GM19240 (cell line): Measurements from ENCODE around the gene DHRS7.

ENCODE experiments used
- DNase-seq: peaks from one replicate; pipeline ENCODE4 v3.0.0; 2011; ENCODE audit warnings: low spot score; ENCODE audit not compliant: insufficient read length

The DHRS7 gene

GRCh38 chr14:60184905-60185555 lies 19.8 kb upstream of the DHRS7 start:
- DNase-seq: no peak

GRCh38 chr14:60184146-60184904 lies 19.1 kb upstream of the DHRS7 start:
- no peak for DNase-seq

- DNase-seq: no peak
Observed at GRCh38 chr14:60183741-60184140, 18.5 kb upstream of the DHRS7 start.

GRCh38 chr14:60183138-60183537 lies 17.9 kb upstream of the DHRS7 start:
- DNase-seq: no peak

GRCh38 chr14:60179431-60179869 lies 14.3 kb upstream of the DHRS7 start:
- no peak for DNase-seq

- DNase-seq: no peak
Observed at GRCh38 chr14:60178820-60179219, 13.6 kb upstream of the DHRS7 start.

- DNase-seq: no peak
Observed at GRCh38 chr14:60178164-60178563, 13.0 kb upstream of the DHRS7 start.

GRCh38 chr14:60175255-60175902 lies 10.2 kb upstream of the DHRS7 start:
- no peak for DNase-seq

- no peak for DNase-seq
Observed at GRCh38 chr14:60174352-60175254, 9.4 kb upstream of the DHRS7 start.

GRCh38 chr14:60171690-60172089 lies 6.5 kb upstream of the DHRS7 start:
- no peak for DNase-seq

GRCh38 chr14:60170948-60171347 lies 5.8 kb upstream of the DHRS7 start:
- DNase-seq: no peak

- DNase-seq: no peak
Observed at GRCh38 chr14:60169722-60170121, 4.5 kb upstream of the DHRS7 start.

- DNase-seq: no peak
Observed at GRCh38 chr14:60166142-60166541, 944 bp upstream of the DHRS7 start.

- DNase-seq: no peak
Observed at GRCh38 chr14:60165547-60165876, 314 bp upstream of the DHRS7 start.

- DNase-seq: no peak
Observed at GRCh38 chr14:60164404-60164711, 840 bp downstream of the DHRS7 start.

GRCh38 chr14:60163693-60164092 lies 1.5 kb downstream of the DHRS7 start:
- no peak for DNase-seq

- no peak for DNase-seq
Observed at GRCh38 chr14:60161196-60162107, 3.7 kb downstream of the DHRS7 start.

GRCh38 chr14:60160422-60160821 lies 4.8 kb downstream of the DHRS7 start:
- no peak for DNase-seq

- DNase-seq: no peak
Observed at GRCh38 chr14:60154671-60155070, 10.5 kb downstream of the DHRS7 start.

GRCh38 chr14:60153991-60154390 lies 11.2 kb downstream of the DHRS7 start:
- no peak for DNase-seq

GRCh38 chr14:60151715-60152114 lies 13.5 kb downstream of the DHRS7 start:
- no peak for DNase-seq
